Measurements from ENCODE around the gene FAM184B. TPM values are rescaled to one million over a fixed set of nuclear protein-coding genes. Genes with fewer than 3 reads are reported as not detected.
A peak's percentile ranks its signal among the peaks of the same experiment; 100 is the strongest.

The FAM184B gene
- total RNA-seq, 2 donors from 2014 or later: 0.07 TPM; not detected in 1

GRCh38 chr4:17780501-17781299, 721 bp downstream of the FAM184B start:
- H3K9me3 ChIP-seq (ENCODE audit: control insufficient read depth, low read length): no peaks in the 10 kb centered on the region
- H3K27me3 ChIP-seq (ENCODE audit: control insufficient read depth, insufficient read depth, low read length, poor library complexity, severe bottlenecking): peaks cover 67% of the 10 kb centered on the region
- Mint-ChIP-seq H3K4me1 (peaks cover 7% of the 10 kb centered on the region), H3K9me3 (no peaks in the 10 kb centered on the region), H3K4me3 (peak overlapping the region; percentile 53), H3K27me3 (ENCODE audit: insufficient read depth) (peaks cover 65% of the 10 kb centered on the region), H3K27ac (no peak overlapping the region), H3K36me3 (ENCODE audit: low read depth) (no peaks in the 10 kb centered on the region)
- no peaks in the 10 kb centered on the region for H3K36me3 ChIP-seq (ENCODE audit: control insufficient read depth, insufficient read depth, low read length)
- WGBS, 2 experiments (ENCODE audit: insufficient coverage in 1 of 2, insufficient read length in 1 of 2): 31 to 32% methylated on average over 19 to 31 of the region's 31 CpGs
- TF ChIP-seq, protein P1, sequence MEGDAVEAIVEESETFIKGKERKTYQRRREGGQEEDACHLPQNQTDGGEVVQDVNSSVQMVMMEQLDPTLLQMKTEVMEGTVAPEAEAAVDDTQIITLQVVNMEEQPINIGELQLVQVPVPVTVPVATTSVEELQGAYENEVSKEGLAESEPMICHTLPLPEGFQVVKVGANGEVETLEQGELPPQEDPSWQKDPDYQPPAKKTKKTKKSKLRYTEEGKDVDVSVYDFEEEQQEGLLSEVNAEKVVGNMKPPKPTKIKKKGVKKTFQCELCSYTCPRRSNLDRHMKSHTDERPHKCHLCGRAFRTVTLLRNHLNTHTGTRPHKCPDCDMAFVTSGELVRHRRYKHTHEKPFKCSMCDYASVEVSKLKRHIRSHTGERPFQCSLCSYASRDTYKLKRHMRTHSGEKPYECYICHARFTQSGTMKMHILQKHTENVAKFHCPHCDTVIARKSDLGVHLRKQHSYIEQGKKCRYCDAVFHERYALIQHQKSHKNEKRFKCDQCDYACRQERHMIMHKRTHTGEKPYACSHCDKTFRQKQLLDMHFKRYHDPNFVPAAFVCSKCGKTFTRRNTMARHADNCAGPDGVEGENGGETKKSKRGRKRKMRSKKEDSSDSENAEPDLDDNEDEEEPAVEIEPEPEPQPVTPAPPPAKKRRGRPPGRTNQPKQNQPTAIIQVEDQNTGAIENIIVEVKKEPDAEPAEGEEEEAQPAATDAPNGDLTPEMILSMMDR (conservative IDR thresholded peaks at IDR 0.05): no peak
- no peak overlapping the region for H3K27ac ChIP-seq (ENCODE audit: low read depth, low read length)
- H3K4me1 ChIP-seq (ENCODE audit: control insufficient read depth, insufficient read depth, low read length): no peaks in the 10 kb centered on the region
- peak; percentile 62 for DNase-seq
- no peak overlapping the region for H3K9ac ChIP-seq (ENCODE audit: extremely low read depth, low read length, poor library complexity, severe bottlenecking)
- H3K4me3 ChIP-seq (ENCODE audit: low read length): peak overlapping the region; percentile 63

- no peak overlapping the region for H3K27ac Mint-ChIP-seq
- peaks cover 7% of the 10 kb centered on the region for H3K4me1 Mint-ChIP-seq
- peaks cover 66% of the 10 kb centered on the region for H3K27me3 Mint-ChIP-seq (ENCODE audit: insufficient read depth)
- WGBS, 2 experiments (ENCODE audit: insufficient coverage in 1 of 2, insufficient read length in 1 of 2): 73% methylated on average over 3 of the region's 3 CpGs; no CpG with 5 or more reads in 1 of the 2 experiments
- TF ChIP-seq, protein P1 (conservative IDR thresholded peaks at IDR 0.05): no peak
- Histone ChIP-seq H3K27ac (ENCODE audit: low read depth, low read length) (no peak overlapping the region), H3K27me3 (ENCODE audit: control insufficient read depth, insufficient read depth, low read length, poor library complexity, severe bottlenecking) (peaks cover 58% of the 10 kb centered on the region), H3K36me3 (ENCODE audit: control insufficient read depth, insufficient read depth, low read length) (no peaks in the 10 kb centered on the region), H3K4me1 (ENCODE audit: control insufficient read depth, insufficient read depth, low read length) (no peaks in the 10 kb centered on the region), H3K9ac (ENCODE audit: extremely low read depth, low read length, poor library complexity, severe bottlenecking) (no peak overlapping the region), H3K9me3 (ENCODE audit: control insufficient read depth, low read length) (no peaks in the 10 kb centered on the region), H3K4me3 (ENCODE audit: low read length) (no peak overlapping the region)
- H3K9me3 Mint-ChIP-seq: no peaks in the 10 kb centered on the region
- no peak overlapping the region for H3K4me3 Mint-ChIP-seq
- no peaks in the 10 kb centered on the region for H3K36me3 Mint-ChIP-seq (ENCODE audit: low read depth)
- DNase-seq: no peak
Measured at GRCh38 chr4:17778431-17778830, 3.0 kb downstream of the FAM184B start.

DNA sequence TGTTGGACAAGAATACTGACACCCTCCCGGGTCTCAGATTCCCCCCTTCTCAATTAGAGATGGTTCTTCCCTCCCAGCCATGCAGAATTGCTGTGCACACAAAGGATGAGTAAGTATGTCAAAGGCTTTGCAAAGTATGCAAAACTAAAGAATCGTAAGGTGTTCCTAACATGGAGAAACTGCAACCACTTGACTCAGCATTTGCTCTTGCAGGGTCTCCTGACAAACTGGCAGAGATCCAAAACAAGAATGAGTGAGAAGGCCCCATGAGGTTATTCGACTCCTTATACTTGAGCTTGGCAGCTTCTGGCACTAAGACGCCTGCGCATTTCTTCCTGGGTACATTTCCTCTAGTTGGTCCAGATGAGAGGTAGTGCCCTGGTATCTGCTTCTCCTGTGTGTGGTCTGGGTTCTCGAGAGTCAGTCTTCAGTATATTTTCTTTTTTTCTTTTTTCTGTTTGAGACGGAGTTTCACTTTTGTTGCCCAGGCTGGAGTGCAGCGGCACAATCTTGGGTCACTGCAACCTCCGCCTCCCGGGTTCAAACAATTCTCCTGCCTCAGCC, 8.2 kb downstream of the FAM184B start:
- H3K27ac Mint-ChIP-seq: no peak overlapping the region
- H3K4me3 Mint-ChIP-seq: no peak overlapping the region
- peaks cover 8% of the 10 kb centered on the region for H3K27me3 ChIP-seq (ENCODE audit: control insufficient read depth, insufficient read depth, low read length, poor library complexity, severe bottlenecking)
- H3K36me3 Mint-ChIP-seq (ENCODE audit: low read depth): no peaks in the 10 kb centered on the region
- H3K27ac ChIP-seq (ENCODE audit: low read depth, low read length): no peak overlapping the region
- H3K4me1 Mint-ChIP-seq: no peaks in the 10 kb centered on the region
- peaks cover 15% of the 10 kb centered on the region for H3K27me3 Mint-ChIP-seq (ENCODE audit: insufficient read depth)
- no peaks in the 10 kb centered on the region for H3K4me1 ChIP-seq (ENCODE audit: control insufficient read depth, insufficient read depth, low read length)
- 92 to 98% methylated on average over 8 to 10 of the region's 10 CpGs for WGBS, 2 experiments (ENCODE audit: insufficient coverage in 1 of 2, insufficient read length in 1 of 2)
- H3K9me3 Mint-ChIP-seq: peaks cover under 1% of the 10 kb centered on the region
- peaks cover 2% of the 10 kb centered on the region for H3K9me3 ChIP-seq (ENCODE audit: control insufficient read depth, low read length)
- H3K36me3 ChIP-seq (ENCODE audit: control insufficient read depth, insufficient read depth, low read length): no peaks in the 10 kb centered on the region
- DNase-seq: no peak
- H3K9ac ChIP-seq (ENCODE audit: extremely low read depth, low read length, poor library complexity, severe bottlenecking): no peak overlapping the region
- no peak overlapping the region for H3K4me3 ChIP-seq (ENCODE audit: low read length)
- TF ChIP-seq, protein P1 (conservative IDR thresholded peaks at IDR 0.05): no peak
